GM12873 (cell line): Measurements from ENCODE around the gene ACTG1.

Experiments
- CTCF ChIP-seq: IDR thresholded peaks from 2 replicates; pipeline ENCODE4 v1.5.1; 2012; ENCODE audit warnings: low read depth, mild to moderate bottlenecking, moderate library complexity, low read length, control low read depth; ENCODE audit not compliant: insufficient read depth; ENCODE audit errors: missing control alignments

ACTG1 gene

GRCh38 chr17:81476635-81477034 lies 36.0 kb downstream of the ACTG1 start:
- TF ChIP-seq CTCF: no peak

GRCh38 chr17:81476097-81476496 lies 36.5 kb downstream of the ACTG1 start:
- TF ChIP-seq CTCF: no peak

- no peak for TF ChIP-seq CTCF
Measured at GRCh38 chr17:81474958-81475357, 37.6 kb downstream of the ACTG1 start.

GRCh38 chr17:81473019-81473418 lies 39.6 kb downstream of the ACTG1 start:
- TF ChIP-seq CTCF: no peak

- no peak for TF ChIP-seq CTCF
Measured at GRCh38 chr17:81471818-81472456, 40.7 kb downstream of the ACTG1 start.

GRCh38 chr17:81470944-81471817 lies 41.4 kb downstream of the ACTG1 start:
- TF ChIP-seq CTCF: no peak

GRCh38 chr17:81470270-81470943 lies 42.2 kb downstream of the ACTG1 start:
- TF ChIP-seq CTCF: no peak
